A549 (cell line): ENCODE data around the gene LIPN.

ENCODE experiments used
- CEBPB ChIP-seq, 2 experiments: fragments of >200 bp in 1 of 2; sonication (Bioruptor Twin) in 1 of 2; formaldehyde crosslinking in 1 of 2; IDR thresholded peaks; 2 replicates each; pipeline ENCODE4 v1.6.1; 2012 to 2016
- ELK1 ChIP-seq: fragments of 150-350 bp; IDR thresholded peaks from 2 replicates; pipeline ENCODE4 v1.6.1; 2014; ENCODE audit warnings: low read depth, mild to moderate bottlenecking, low read length
- EP300 ChIP-seq, 2 experiments: fragments of >200 bp; sonication (Bioruptor Twin); formaldehyde crosslinking; IDR thresholded peaks; 2 replicates in 1 of 2; 3 replicates in 1 of 2; pipeline ENCODE4 v1.6.1; 2016 to 2017
- HDAC2 ChIP-seq: fragments of 200-600 bp; sonication (generic); IDR thresholded peaks from 2 replicates; pipeline ENCODE4 v1.6.1; 2016
- POLR2A ChIP-seq: IDR thresholded peaks from 2 replicates; pipeline ENCODE4 v1.6.1; 2012; ENCODE audit warnings: mild to moderate bottlenecking, low read length
- RAD21 ChIP-seq, 2 experiments: fragments of >200 bp in 1 of 2; sonication (Bioruptor Twin) in 1 of 2; formaldehyde crosslinking in 1 of 2; IDR thresholded peaks in 1 of 2; conservative IDR thresholded peaks in 1 of 2; 2 replicates in 1 of 2; 3 replicates in 1 of 2; pipeline ENCODE4 v1.6.1; 2012 to 2018; ENCODE audit warnings: inconsistent platforms in 1 of 2
- RCOR1 ChIP-seq: fragments of 150-350 bp; IDR thresholded peaks from 2 replicates; pipeline ENCODE4 v1.6.1; 2014; ENCODE audit warnings: antibody characterized with exemption, low read length, low read depth
- RFX5 ChIP-seq: fragments of 450-650 bp; IDR thresholded peaks from 2 replicates; pipeline ENCODE4 v1.7.1; 2014; ENCODE audit warnings: antibody characterized with exemption, mild to moderate bottlenecking, moderate library complexity
- TF ChIP-seq, protein P1 (sequence below): fragments of 200-600 bp; sonication (generic); IDR thresholded peaks from 2 replicates; pipeline ENCODE4 v1.6.1; 2016; ENCODE audit warnings: antibody characterized with exemption, mild to moderate bottlenecking, moderate library complexity

- TF ChIP-seq CEBPB (IDR thresholded peaks at IDR 0.05) (no peak), RFX5 (no peak), RCOR1 (no peak), ELK1 (no peak), POLR2A (no peak), RAD21 (conservative IDR thresholded peaks at IDR 0.05 in 1 of 2, IDR thresholded peaks at IDR 0.05 in 1 of 2) (no peak), EP300 (IDR thresholded peaks at IDR 0.05) (no peak), HDAC2 (no peak)
- TF ChIP-seq, protein P1, sequence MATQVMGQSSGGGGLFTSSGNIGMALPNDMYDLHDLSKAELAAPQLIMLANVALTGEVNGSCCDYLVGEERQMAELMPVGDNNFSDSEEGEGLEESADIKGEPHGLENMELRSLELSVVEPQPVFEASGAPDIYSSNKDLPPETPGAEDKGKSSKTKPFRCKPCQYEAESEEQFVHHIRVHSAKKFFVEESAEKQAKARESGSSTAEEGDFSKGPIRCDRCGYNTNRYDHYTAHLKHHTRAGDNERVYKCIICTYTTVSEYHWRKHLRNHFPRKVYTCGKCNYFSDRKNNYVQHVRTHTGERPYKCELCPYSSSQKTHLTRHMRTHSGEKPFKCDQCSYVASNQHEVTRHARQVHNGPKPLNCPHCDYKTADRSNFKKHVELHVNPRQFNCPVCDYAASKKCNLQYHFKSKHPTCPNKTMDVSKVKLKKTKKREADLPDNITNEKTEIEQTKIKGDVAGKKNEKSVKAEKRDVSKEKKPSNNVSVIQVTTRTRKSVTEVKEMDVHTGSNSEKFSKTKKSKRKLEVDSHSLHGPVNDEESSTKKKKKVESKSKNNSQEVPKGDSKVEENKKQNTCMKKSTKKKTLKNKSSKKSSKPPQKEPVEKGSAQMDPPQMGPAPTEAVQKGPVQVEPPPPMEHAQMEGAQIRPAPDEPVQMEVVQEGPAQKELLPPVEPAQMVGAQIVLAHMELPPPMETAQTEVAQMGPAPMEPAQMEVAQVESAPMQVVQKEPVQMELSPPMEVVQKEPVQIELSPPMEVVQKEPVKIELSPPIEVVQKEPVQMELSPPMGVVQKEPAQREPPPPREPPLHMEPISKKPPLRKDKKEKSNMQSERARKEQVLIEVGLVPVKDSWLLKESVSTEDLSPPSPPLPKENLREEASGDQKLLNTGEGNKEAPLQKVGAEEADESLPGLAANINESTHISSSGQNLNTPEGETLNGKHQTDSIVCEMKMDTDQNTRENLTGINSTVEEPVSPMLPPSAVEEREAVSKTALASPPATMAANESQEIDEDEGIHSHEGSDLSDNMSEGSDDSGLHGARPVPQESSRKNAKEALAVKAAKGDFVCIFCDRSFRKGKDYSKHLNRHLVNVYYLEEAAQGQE = no peak
These were observed 34.0 kb upstream of the LIPN start for GRCh38 chr10:88725798-88726197.
